SU-DHL-6 (cell line): ENCODE results near the gene ATP10D.
"Not testable (repeated sequence)": the region's sequence is repeated elsewhere in the genome, so short reads cannot be mapped to it uniquely, and the experiment has no call there.

Source experiments
- H2AFZ ChIP-seq: fragments of 200-600 bp; sonication (generic); 2 replicates; pipeline ENCODE4 v1.6.1; 2014; ENCODE audit warnings: low read depth, mild to moderate bottlenecking, moderate library complexity, mixed read lengths, antibody characterized with exemption, low read length; ENCODE audit not compliant: severe bottlenecking
- H3F3A ChIP-seq: fragments of 200-600 bp; shearing (Covaris generic); 2 replicates; pipeline ENCODE4 v1.6.0; 2016; ENCODE audit warnings: antibody characterized with exemption, mild to moderate bottlenecking; ENCODE audit not compliant: insufficient read depth
- H3K27ac ChIP-seq: fragments of 200-600 bp; sonication (generic); 2 replicates; pipeline ENCODE4 v1.5.1; 2016; ENCODE audit warnings: low read depth, mild to moderate bottlenecking, low read length, moderate library complexity, mixed read lengths
- H3K27me3 ChIP-seq: fragments of 200-600 bp; sonication (generic), shearing (Covaris generic); 2 replicates; pipeline ENCODE4 v1.6.0; 2014; ENCODE audit warnings: mild to moderate bottlenecking, low read length
- H3K36me3 ChIP-seq: fragments of 200-600 bp; sonication (generic); 2 replicates; pipeline ENCODE4 v1.6.1; 2014; ENCODE audit warnings: mild to moderate bottlenecking, low read length, mixed read lengths
- H3K4me2 ChIP-seq: fragments of 300-600, 200-600 bp; shearing (Covaris generic), sonication (generic); 2 replicates; pipeline ENCODE4 v1.6.0; 2014; ENCODE audit warnings: low read length, low read depth, mild to moderate bottlenecking; ENCODE audit not compliant: poor library complexity, severe bottlenecking
- H3K4me3 ChIP-seq: fragments of 200-600 bp; sonication (generic); 2 replicates; pipeline ENCODE4 v1.5.1; 2014; ENCODE audit warnings: antibody characterized with exemption, low read length, mild to moderate bottlenecking, mixed read lengths; ENCODE audit not compliant: insufficient read depth, poor library complexity, severe bottlenecking
- H3K79me2 ChIP-seq: fragments of 200-600 bp; sonication (generic); 2 replicates; pipeline ENCODE4 v1.6.1; 2014; ENCODE audit warnings: mild to moderate bottlenecking, low read length, moderate library complexity; ENCODE audit not compliant: insufficient read depth
- H3K9ac ChIP-seq: fragments of 200-600 bp; sonication (generic); 2 replicates; pipeline ENCODE4 v1.7.0; 2014; ENCODE audit warnings: mild to moderate bottlenecking, low read length
- H3K9me2 ChIP-seq: fragments of 200-600 bp; sonication (generic); replicated peaks from 2 replicates; pipeline ENCODE4 v1.6.1; 2014; ENCODE audit warnings: low read length; ENCODE audit not compliant: insufficient read depth
- H3K9me3 ChIP-seq: fragments of 200-600 bp; sonication (generic); 2 replicates; pipeline ENCODE4 v1.6.1; 2014; ENCODE audit warnings: low read length, mixed read lengths; ENCODE audit not compliant: insufficient read depth
- H4K20me1 ChIP-seq: fragments of 200-600 bp; sonication (generic); 2 replicates; pipeline ENCODE4 v1.6.1; 2014; ENCODE audit warnings: low read depth, mild to moderate bottlenecking, antibody characterized with exemption, low read length, moderate library complexity, mixed read lengths
- EZH2phosphoT487 ChIP-seq: fragments of 200-600 bp; sonication (generic), shearing (Covaris generic); conservative IDR thresholded peaks from 2 replicates; pipeline ENCODE4 v1.6.1; 2018; ENCODE audit warnings: mild to moderate bottlenecking, antibody characterized with exemption, low read length, moderate library complexity, mixed read lengths
- TF ChIP-seq, protein P1 (sequence below): fragments of 200-600 bp; sonication (generic); IDR thresholded peaks from one replicate; pipeline ENCODE4 v1.5.1; 2017; ENCODE audit warnings: antibody characterized with exemption, mild to moderate bottlenecking, low read length, moderate library complexity; ENCODE audit not compliant: insufficient read depth, poor library complexity, severe bottlenecking

Gene ATP10D

DNA sequence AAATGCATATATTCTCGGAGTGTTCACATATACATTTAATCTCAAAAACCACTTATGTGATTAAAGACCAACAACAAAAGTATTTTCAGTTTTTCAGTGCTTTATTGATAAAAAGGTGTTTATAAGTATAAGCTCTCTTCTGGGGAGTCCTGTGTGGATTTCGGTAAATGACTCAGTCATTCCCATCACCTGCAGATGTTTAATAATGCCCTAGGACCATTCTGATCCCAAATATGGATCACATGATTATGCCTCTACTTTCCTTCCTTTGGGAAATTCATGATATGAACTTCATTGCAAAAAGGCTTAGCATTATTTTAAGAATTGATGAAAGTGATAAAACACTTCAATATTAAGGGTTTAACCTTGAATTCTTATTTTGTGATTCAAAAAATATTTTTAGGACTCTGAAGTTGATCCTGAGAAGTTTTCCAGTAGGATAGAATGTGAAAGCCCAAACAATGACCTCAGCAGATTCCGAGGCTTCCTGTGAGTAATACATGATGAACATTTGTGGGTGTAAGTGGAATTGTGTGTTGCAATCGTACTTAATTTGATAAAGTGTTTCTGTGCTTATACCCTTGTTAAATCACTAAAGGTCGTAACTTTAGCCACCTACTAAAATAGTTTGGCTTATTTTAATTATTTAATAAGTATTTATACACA, 40.2 kb downstream of the ATP10D start:
- Histone ChIP-seq H3K27ac (no peak overlapping the region), H3K4me2 (no peak overlapping the region), H3K36me3 (0 out of 2 replicates have a peak, but pooled peaks cover 10% of the 10 kb centered on the region), H2AFZ (no peak overlapping the region), H3K4me3 (no peak overlapping the region), H3K9ac (no peak overlapping the region), H3F3A (no peaks in the 10 kb centered on the region), H3K9me3 (no peaks in the 10 kb centered on the region), H4K20me1 (no peaks in the 10 kb centered on the region), H3K27me3 (no peaks in the 10 kb centered on the region), H3K79me2 (no peaks in the 10 kb centered on the region), H3K9me2 (no peaks in the 10 kb centered on the region)
- TF ChIP-seq, protein P1, sequence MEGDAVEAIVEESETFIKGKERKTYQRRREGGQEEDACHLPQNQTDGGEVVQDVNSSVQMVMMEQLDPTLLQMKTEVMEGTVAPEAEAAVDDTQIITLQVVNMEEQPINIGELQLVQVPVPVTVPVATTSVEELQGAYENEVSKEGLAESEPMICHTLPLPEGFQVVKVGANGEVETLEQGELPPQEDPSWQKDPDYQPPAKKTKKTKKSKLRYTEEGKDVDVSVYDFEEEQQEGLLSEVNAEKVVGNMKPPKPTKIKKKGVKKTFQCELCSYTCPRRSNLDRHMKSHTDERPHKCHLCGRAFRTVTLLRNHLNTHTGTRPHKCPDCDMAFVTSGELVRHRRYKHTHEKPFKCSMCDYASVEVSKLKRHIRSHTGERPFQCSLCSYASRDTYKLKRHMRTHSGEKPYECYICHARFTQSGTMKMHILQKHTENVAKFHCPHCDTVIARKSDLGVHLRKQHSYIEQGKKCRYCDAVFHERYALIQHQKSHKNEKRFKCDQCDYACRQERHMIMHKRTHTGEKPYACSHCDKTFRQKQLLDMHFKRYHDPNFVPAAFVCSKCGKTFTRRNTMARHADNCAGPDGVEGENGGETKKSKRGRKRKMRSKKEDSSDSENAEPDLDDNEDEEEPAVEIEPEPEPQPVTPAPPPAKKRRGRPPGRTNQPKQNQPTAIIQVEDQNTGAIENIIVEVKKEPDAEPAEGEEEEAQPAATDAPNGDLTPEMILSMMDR, result no peak
- no peak for TF ChIP-seq EZH2phosphoT487

GRCh38 chr4:47526281-47526680, 41.2 kb downstream of the ATP10D start:
- 0 out of 2 replicates have a peak, but pooled peaks cover 10% of the 10 kb centered on the region for H3K36me3 ChIP-seq
- no peaks in the 10 kb centered on the region for H3K79me2 ChIP-seq
- no peaks in the 10 kb centered on the region for H3F3A ChIP-seq
- H3K9me3 ChIP-seq, result no peaks in the 10 kb centered on the region
- H3K4me2 ChIP-seq, result no peak overlapping the region
- no peak overlapping the region for H3K9ac ChIP-seq
- H3K27ac ChIP-seq, result no peak overlapping the region
- H2AFZ ChIP-seq, result no peak overlapping the region
- H3K4me3 ChIP-seq, result no peak overlapping the region
- H4K20me1 ChIP-seq, result no peaks in the 10 kb centered on the region
- TF ChIP-seq, protein P1, result no peak
- TF ChIP-seq EZH2phosphoT487, result no peak
- no peaks in the 10 kb centered on the region for H3K27me3 ChIP-seq
- H3K9me2 ChIP-seq, result no peaks in the 10 kb centered on the region

- H3K27ac ChIP-seq, H3K9ac ChIP-seq, H3K4me3 ChIP-seq, H3K79me2 ChIP-seq, H3F3A ChIP-seq, H3K9me2 ChIP-seq, H2AFZ ChIP-seq, H3K36me3 ChIP-seq, H3K27me3 ChIP-seq, H3K9me3 ChIP-seq, H3K4me2 ChIP-seq, H4K20me1 ChIP-seq: not testable (repeated sequence)
These were observed 43.6 kb downstream of the ATP10D start for GRCh38 chr4:47528646-47529045.

GRCh38 chr4:47530801-47531200, 45.7 kb downstream of the ATP10D start:
- no peaks in the 10 kb centered on the region for H3K27me3 ChIP-seq
- no peak for TF ChIP-seq EZH2phosphoT487
- TF ChIP-seq, protein P1, result no peak
- no peaks in the 10 kb centered on the region for H3K9me2 ChIP-seq
- H4K20me1 ChIP-seq, result no peaks in the 10 kb centered on the region
- H3K79me2 ChIP-seq, result no peaks in the 10 kb centered on the region
- H3K9ac ChIP-seq, result no peak overlapping the region
- H3K9me3 ChIP-seq, result no peaks in the 10 kb centered on the region
- 0 out of 2 replicates have a peak, but pooled peaks cover 8% of the 10 kb centered on the region for H3K36me3 ChIP-seq
- no peak overlapping the region for H3K4me2 ChIP-seq
- no peaks in the 10 kb centered on the region for H3F3A ChIP-seq
- H3K27ac ChIP-seq, result no peak overlapping the region
- H3K4me3 ChIP-seq, result no peak overlapping the region
- H2AFZ ChIP-seq, result no peak overlapping the region
